Nephron (organoid): Measurements from ENCODE around the gene MTX2.

ENCODE experiments used
- H3K27ac Mint-ChIP-seq, 3 experiments: 2 replicates each; pipeline ENCODE4 v1.8.0; 2020; ENCODE audit warnings: mixed read lengths in 3 of 3, mild to moderate bottlenecking in 2 of 3, moderate library complexity in 1 of 3
- H3K27me3 Mint-ChIP-seq: 2 replicates; pipeline ENCODE4 v1.8.0; 2021; ENCODE audit warnings: low read depth, mild to moderate bottlenecking, moderate library complexity, mixed read lengths
- H3K36me3 Mint-ChIP-seq: 2 replicates; pipeline ENCODE4 v1.8.0; 2020; ENCODE audit warnings: low read depth, mixed read lengths
- H3K4me1 Mint-ChIP-seq: 2 replicates; pipeline ENCODE4 v1.8.0; 2020; ENCODE audit warnings: mixed read lengths
- H3K4me3 Mint-ChIP-seq, 3 experiments: 2 replicates each; pipeline ENCODE4 v1.8.0; 2020; ENCODE audit warnings: mild to moderate bottlenecking in 3 of 3, mixed read lengths in 3 of 3, moderate library complexity in 2 of 3
- H3K9me3 Mint-ChIP-seq: 2 replicates; pipeline ENCODE4 v1.8.0; 2020; ENCODE audit warnings: mixed read lengths
- CTCF ChIP-seq, 3 experiments: fragments of 200-600 bp; sonication (generic); IDR thresholded peaks; one replicate each; pipeline ENCODE4 v1.5.0; 2021; ENCODE audit warnings: antibody characterized with exemption in 3 of 3; ENCODE audit not compliant: unreplicated experiment in 3 of 3

MTX2 gene

GRCh38 chr2:176383100-176383499 lies 113.9 kb downstream of the MTX2 start:
- H3K4me1 Mint-ChIP-seq: no peaks in the 10 kb centered on the region
- H3K9me3 Mint-ChIP-seq: peaks cover 12% of the 10 kb centered on the region
- peaks cover 11% of the 10 kb centered on the region for H3K36me3 Mint-ChIP-seq
- TF ChIP-seq CTCF (IDR thresholded peaks at IDR 0.05; ENCODE audit: unreplicated experiment in 3 of 3): no peak
- no peak overlapping the region for H3K27ac Mint-ChIP-seq
- H3K4me3 Mint-ChIP-seq: no peak overlapping the region
- no peaks in the 10 kb centered on the region for H3K27me3 Mint-ChIP-seq

- H3K27ac Mint-ChIP-seq: no peak overlapping the region
- peaks cover 7% of the 10 kb centered on the region for H3K36me3 Mint-ChIP-seq
- H3K4me3 Mint-ChIP-seq: no peak overlapping the region
- H3K27me3 Mint-ChIP-seq: no peaks in the 10 kb centered on the region
- peaks cover 9% of the 10 kb centered on the region for H3K9me3 Mint-ChIP-seq
- no peak for TF ChIP-seq CTCF (IDR thresholded peaks at IDR 0.05; ENCODE audit: unreplicated experiment in 3 of 3)
- H3K4me1 Mint-ChIP-seq: peaks cover under 1% of the 10 kb centered on the region
Measured at GRCh38 chr2:176383836-176384442, 114.7 kb downstream of the MTX2 start.

- H3K27ac Mint-ChIP-seq: no peak overlapping the region
- H3K4me1 Mint-ChIP-seq: peaks cover 9% of the 10 kb centered on the region
- no peaks in the 10 kb centered on the region for H3K27me3 Mint-ChIP-seq
- no peak for TF ChIP-seq CTCF (IDR thresholded peaks at IDR 0.05; ENCODE audit: unreplicated experiment in 3 of 3)
- H3K36me3 Mint-ChIP-seq: peaks cover 2% of the 10 kb centered on the region
- H3K9me3 Mint-ChIP-seq: peaks cover 2% of the 10 kb centered on the region
- no peak overlapping the region for H3K4me3 Mint-ChIP-seq
Measured at GRCh38 chr2:176385219-176385759, 116.0 kb downstream of the MTX2 start.

GRCh38 chr2:176385838-176386237 lies 116.6 kb downstream of the MTX2 start:
- no peaks in the 10 kb centered on the region for H3K9me3 Mint-ChIP-seq
- no peaks in the 10 kb centered on the region for H3K36me3 Mint-ChIP-seq
- H3K4me3 Mint-ChIP-seq: no peak overlapping the region
- TF ChIP-seq CTCF (IDR thresholded peaks at IDR 0.05; ENCODE audit: unreplicated experiment in 3 of 3): no peak
- H3K27ac Mint-ChIP-seq: no peak overlapping the region
- no peaks in the 10 kb centered on the region for H3K27me3 Mint-ChIP-seq
- H3K4me1 Mint-ChIP-seq: peaks cover 14% of the 10 kb centered on the region
